Measurements from ENCODE around the gene STRAP. TPM values are rescaled to one million over a fixed set of nuclear protein-coding genes. Genes with fewer than 3 reads are reported as not detected.

STRAP gene
- polyA plus RNA-seq, 1 of the 3 experiments (the other 2 are of a cell fraction) = 85.6 TPM

DNA sequence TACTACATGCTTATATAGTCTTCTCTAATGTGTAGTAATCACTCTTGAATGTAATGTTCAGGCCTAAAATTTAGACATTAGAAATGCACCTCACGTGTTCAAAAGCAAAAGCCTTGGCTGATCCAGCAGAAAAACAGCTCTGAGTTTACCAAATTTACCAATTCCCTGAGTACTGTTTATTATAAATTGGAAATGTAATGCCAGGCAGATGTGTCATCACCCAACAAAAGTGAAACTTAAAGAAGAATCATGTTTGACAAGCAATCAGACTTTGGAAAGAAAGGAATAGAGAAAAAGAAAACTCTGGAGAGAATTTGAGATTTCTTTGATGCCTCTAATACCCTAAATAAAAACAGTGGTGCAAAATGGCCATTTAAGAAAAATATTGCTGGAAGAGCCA, 26.5 kb upstream of the STRAP start:
- Histone ChIP-seq H3K27ac (ENCODE audit: low read depth in 2 of 2, low read length in 1 of 2) (peak overlapping the region in 1 of 2 experiments; percentile 49; a peak in 2 of 4 replicates), H3K9me2 (no peaks in the 10 kb centered on the region), H3K4me2 (peak overlapping the region; percentile 63), H3K79me2 (ENCODE audit: insufficient read depth) (no peaks in the 10 kb centered on the region), H3K27me3 (ENCODE audit: insufficient read depth) (no peaks in the 10 kb centered on the region), H2AFZ (ENCODE audit: low read depth) (peak overlapping the region; percentile 64; the same call in 1 of the 2 replicates), H4K20me1 (ENCODE audit: insufficient read depth) (no peaks in the 10 kb centered on the region), H3K4me3 (ENCODE audit: low read depth in 2 of 2, low read length in 1 of 2) (no peak overlapping the region), H3K9me3 (no peaks in the 10 kb centered on the region), H3K9ac (peak overlapping the region; percentile 18; the same call in 1 of the 2 replicates), H3K4me1 (ENCODE audit: control insufficient read depth in 1 of 2, insufficient read depth in 2 of 2, low read depth in 1 of 2, low read length in 1 of 2) (peaks cover 0 to 9% of the 10 kb centered on the region in 2 experiments; a peak in 1 of 4 replicates), H3K36me3 (replicated peaks in 1 of 2; ENCODE audit: control insufficient read depth in 1 of 2, insufficient read depth in 2 of 2, low read length in 1 of 2) (no peaks in the 10 kb centered on the region), H3F3A (replicated peaks; ENCODE audit: insufficient read depth) (peaks cover 7% of the 10 kb centered on the region)
- CTCF ChIA-PET = interaction anchor here (0.7 to 5.6 kb wide), 19 partner anchors 9 to 635 kb away, joined by 3 to 98 read pairs (median 4); partner anchors contain the start of gene RERG
- TF ChIP-seq POLR2AphosphoS5 (IDR thresholded peaks at IDR 0.05; ENCODE audit: low read depth, low read length) (no peak), JUND (IDR thresholded peaks at IDR 0.05) (0 out of 2 replicates have a peak, but pooled peaks have one; percentile 8)
- DNase-seq = no peak
- 87% methylated on average over 1 of the region's 1 CpG for WGBS (ENCODE audit: low lambda C conversion rate)
- POLR2A ChIA-PET = no interaction called here

- Histone ChIP-seq H3K9ac (peak overlapping the region; percentile 18; the same call in 1 of the 2 replicates), H4K20me1 (ENCODE audit: insufficient read depth) (no peaks in the 10 kb centered on the region), H3K27ac (ENCODE audit: low read depth in 2 of 2, low read length in 1 of 2) (peak overlapping the region in 1 of 2 experiments; percentile 49; a peak in 2 of 4 replicates), H3K27me3 (ENCODE audit: insufficient read depth) (no peaks in the 10 kb centered on the region), H3K36me3 (replicated peaks in 1 of 2; ENCODE audit: control insufficient read depth in 1 of 2, insufficient read depth in 2 of 2, low read length in 1 of 2) (no peaks in the 10 kb centered on the region), H3K4me1 (ENCODE audit: control insufficient read depth in 1 of 2, insufficient read depth in 2 of 2, low read depth in 1 of 2, low read length in 1 of 2) (peaks cover 0 to 9% of the 10 kb centered on the region in 2 experiments; a peak in 1 of 4 replicates), H3K4me2 (peak overlapping the region; percentile 63), H3K4me3 (ENCODE audit: low read depth in 2 of 2, low read length in 1 of 2) (no peak overlapping the region), H3K9me2 (no peaks in the 10 kb centered on the region), H3F3A (replicated peaks; ENCODE audit: insufficient read depth) (peaks cover 7% of the 10 kb centered on the region), H3K79me2 (ENCODE audit: insufficient read depth) (no peaks in the 10 kb centered on the region), H2AFZ (ENCODE audit: low read depth) (peak overlapping the region; percentile 64; the same call in 1 of the 2 replicates), H3K9me3 (no peaks in the 10 kb centered on the region)
- TF ChIP-seq EP300 (IDR thresholded peaks at IDR 0.05; ENCODE audit: borderline replicate concordance in 1 of 2, low read depth in 1 of 2, low read length in 1 of 2) (no peak), RAD21 (IDR thresholded peaks at IDR 0.05; ENCODE audit: low read length) (peak; percentile 94), SMC3 (IDR thresholded peaks at IDR 0.05; ENCODE audit: low read depth, low read length) (peak; percentile 92)
- TF ChIP-seq, protein P1, sequence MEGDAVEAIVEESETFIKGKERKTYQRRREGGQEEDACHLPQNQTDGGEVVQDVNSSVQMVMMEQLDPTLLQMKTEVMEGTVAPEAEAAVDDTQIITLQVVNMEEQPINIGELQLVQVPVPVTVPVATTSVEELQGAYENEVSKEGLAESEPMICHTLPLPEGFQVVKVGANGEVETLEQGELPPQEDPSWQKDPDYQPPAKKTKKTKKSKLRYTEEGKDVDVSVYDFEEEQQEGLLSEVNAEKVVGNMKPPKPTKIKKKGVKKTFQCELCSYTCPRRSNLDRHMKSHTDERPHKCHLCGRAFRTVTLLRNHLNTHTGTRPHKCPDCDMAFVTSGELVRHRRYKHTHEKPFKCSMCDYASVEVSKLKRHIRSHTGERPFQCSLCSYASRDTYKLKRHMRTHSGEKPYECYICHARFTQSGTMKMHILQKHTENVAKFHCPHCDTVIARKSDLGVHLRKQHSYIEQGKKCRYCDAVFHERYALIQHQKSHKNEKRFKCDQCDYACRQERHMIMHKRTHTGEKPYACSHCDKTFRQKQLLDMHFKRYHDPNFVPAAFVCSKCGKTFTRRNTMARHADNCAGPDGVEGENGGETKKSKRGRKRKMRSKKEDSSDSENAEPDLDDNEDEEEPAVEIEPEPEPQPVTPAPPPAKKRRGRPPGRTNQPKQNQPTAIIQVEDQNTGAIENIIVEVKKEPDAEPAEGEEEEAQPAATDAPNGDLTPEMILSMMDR (IDR thresholded peaks at IDR 0.05) = peak; percentile 86
- WGBS (ENCODE audit: low lambda C conversion rate) = 19% methylated on average over 8 of the region's 8 CpGs
- POLR2A ChIA-PET = no interaction called here
- CTCF ChIA-PET = interaction anchor here (0.6 to 5.6 kb wide), 23 partner anchors 9 to 636 kb away, joined by 3 to 98 read pairs (median 3); partner anchors contain the start of gene RERG
- no peak for DNase-seq
Measured at GRCh38 chr12:15856097-15856982, 25.8 kb upstream of the STRAP start.

DNA sequence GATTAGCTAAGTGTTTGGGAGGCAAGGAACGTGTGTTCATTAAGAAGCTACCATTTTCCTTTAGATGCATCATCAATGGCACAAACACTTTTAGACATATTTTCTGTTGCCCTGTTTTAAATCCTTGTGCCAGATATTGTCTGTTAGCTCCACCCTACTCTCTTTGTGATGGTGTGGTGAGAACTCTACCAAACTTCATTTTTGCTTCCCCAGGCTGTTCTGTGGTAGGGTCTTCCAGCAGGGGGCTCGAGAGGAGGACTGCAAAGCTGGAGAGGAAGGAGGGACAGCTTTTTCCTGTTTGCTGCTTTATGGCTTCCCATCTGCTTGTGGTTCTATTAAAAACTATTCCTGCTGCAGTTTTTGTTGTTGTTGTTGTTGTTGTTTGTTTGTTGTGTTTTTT, 23.8 kb upstream of the STRAP start:
- no peak overlapping the region for H3K4me2 ChIP-seq
- ChIA-PET CTCF (interaction anchor here (1.1 to 5.6 kb wide), 6 partner anchors 17 to 275 kb away, joined by 3 to 98 read pairs (median 15); no protein-coding TSS in a partner anchor), POLR2A (no interaction called here)
- peaks cover 7% of the 10 kb centered on the region for H3F3A ChIP-seq (replicated peaks; ENCODE audit: insufficient read depth)
- no peaks in the 10 kb centered on the region for H3K9me3 ChIP-seq
- TF ChIP-seq RAD21 (IDR thresholded peaks at IDR 0.05; ENCODE audit: low read length) = peak; percentile 16; the same call in 1 of the 2 replicates
- TF ChIP-seq, protein P1 (IDR thresholded peaks at IDR 0.05) = peak; percentile 22; the same call in 1 of the 2 replicates
- TF ChIP-seq GABPA (IDR thresholded peaks at IDR 0.05; ENCODE audit: low read depth) = no peak
- no peaks in the 10 kb centered on the region for H3K27me3 ChIP-seq (ENCODE audit: insufficient read depth)
- no peaks in the 10 kb centered on the region for H3K9me2 ChIP-seq
- H3K79me2 ChIP-seq (ENCODE audit: insufficient read depth) = no peaks in the 10 kb centered on the region
- H4K20me1 ChIP-seq (ENCODE audit: insufficient read depth) = no peaks in the 10 kb centered on the region
- H3K36me3 ChIP-seq (replicated peaks in 1 of 2; ENCODE audit: control insufficient read depth in 1 of 2, insufficient read depth in 2 of 2, low read length in 1 of 2) = no peaks in the 10 kb centered on the region
- H3K27ac ChIP-seq (ENCODE audit: low read depth in 2 of 2, low read length in 1 of 2) = no peak overlapping the region
- DNase-seq = no peak
- H3K4me1 ChIP-seq (ENCODE audit: control insufficient read depth in 1 of 2, insufficient read depth in 2 of 2, low read depth in 1 of 2, low read length in 1 of 2) = peaks cover 0 to 9% of the 10 kb centered on the region in 2 experiments; a peak in 1 of 4 replicates
- WGBS (ENCODE audit: low lambda C conversion rate) = 59% methylated on average over 2 of the region's 2 CpGs
- no peak overlapping the region for H3K9ac ChIP-seq
- 0 out of 2 replicates have a peak overlapping the region, but pooled peaks have one; percentile 44 for H2AFZ ChIP-seq (ENCODE audit: low read depth)
- H3K4me3 ChIP-seq (ENCODE audit: low read depth in 2 of 2, low read length in 1 of 2) = no peak overlapping the region

All from SK-N-SH (cell line).